Psoas muscle (tissue), 8 donors: ENCODE measurements around the gene ARL5C. TPM values are rescaled to one million over a fixed set of nuclear protein-coding genes. Genes with fewer than 3 reads are reported as not detected.
A peak's percentile ranks its signal among the peaks of the same experiment; 100 is the strongest.

Experiments used
- ATAC-seq, 4 donors: fragments of 200-7000 bp; cut with Tn5 transposase; one replicate each; pipeline ENCODE4 v1.9.1; 2020; ENCODE audit warnings: moderate library complexity in 3 of 4, mild to moderate bottlenecking in 2 of 4
- DNase-seq, 2 donors: peaks; one replicate each; pipeline ENCODE4 v3.0.0-alpha.2; 2020
- H3K27ac ChIP-seq: fragments of 200-600 bp; one replicate; pipeline ENCODE4 v1.8.0; 2022
- H3K27me3 ChIP-seq, 3 donors: fragments of 200-600 bp in 1 of 3; one replicate each; pipeline versions ENCODE4 v1.6.1 to v1.8.0; 2013 to 2022; ENCODE audit warnings: low read length in 2 of 3, mild to moderate bottlenecking in 2 of 3, moderate library complexity in 1 of 3; ENCODE audit not compliant: insufficient read depth in 3 of 3
- H3K36me3 ChIP-seq, 2 donors: fragments of 200-600 bp in 1 of 2; one replicate each; pipeline versions ENCODE4 v1.6.1 to v1.8.0; 2013 to 2022; ENCODE audit warnings: low read depth in 1 of 2, mild to moderate bottlenecking in 1 of 2, moderate library complexity in 1 of 2; ENCODE audit not compliant: insufficient read depth in 1 of 2
- H3K4me1 ChIP-seq: fragments of 200-600 bp; one replicate; pipeline ENCODE4 v1.8.0; 2022
- H3K4me3 ChIP-seq: fragments of 200-600 bp; one replicate; pipeline ENCODE4 v1.8.0; 2022; ENCODE audit warnings: mild to moderate bottlenecking
- H3K9me3 ChIP-seq: fragments of 200-600 bp; one replicate; pipeline ENCODE4 v1.8.0; 2022
- CTCF ChIP-seq: fragments of 200-600 bp; IDR thresholded peaks from one replicate; pipeline ENCODE4 v1.8.0; 2022; ENCODE audit warnings: antibody characterized with exemption
- WGBS, 3 donors: extraction: QIAGEN DNeasy Blood & Tissue Kit; methylation state at CpG; one replicate each; pipeline versions ENCODE4 v1.1.6 to v1.1.7; 2013; 5-methylcytosine and 5-hydroxymethylcytosine counted together
- intact Hi-C, 2 donors: fragments of 100-400 bp; cut with DNase I; formaldehyde crosslinking; loops; one replicate each; pipeline versions ENCODE4 v1.11.0 to v1.14.2; 2022
- polyA plus RNA-seq, 3 donors: library from polyadenylated mRNA; stranded (reverse); fragments of 200-250 nt; gene quantifications; one replicate each; pipeline ENCODE4 v1.2.3, GENCODE V29; 2013
- total RNA-seq, 4 donors: library from RNA; stranded (reverse); fragmentation: NEBNext Ultra II Directional in 2 of 4; extraction: Animal tissue kit (Norgen Biotek cat#: 25700) in 2 of 4; gene quantifications; one replicate each; pipeline versions ENCODE4 v1.2.1 to v1.2.4, GENCODE V29; 2021 to 2023
- donor health status: healthy with polysubstance abuse.
- donor health status: DM: no; HTN: no; CAD: no; lungs with moderate emphysema.
- donor health status: Bipolar disorder and iron deficiency.
- donor health status: healthy.
- donor health status: DM: yes; HTN: yes; CAD: no.
- donor health status: DM: no; HTN: no; CAD: no.
- donor health status: DM: no; HTN: no; CAD: no.
- donor health status: DM: yes; HTN: yes; CAD: no.

ARL5C gene
- total and polyA plus RNA-seq, 7 donors = 0.15 to 1.0 (median 0.15) TPM; not detected in 4

DNA sequence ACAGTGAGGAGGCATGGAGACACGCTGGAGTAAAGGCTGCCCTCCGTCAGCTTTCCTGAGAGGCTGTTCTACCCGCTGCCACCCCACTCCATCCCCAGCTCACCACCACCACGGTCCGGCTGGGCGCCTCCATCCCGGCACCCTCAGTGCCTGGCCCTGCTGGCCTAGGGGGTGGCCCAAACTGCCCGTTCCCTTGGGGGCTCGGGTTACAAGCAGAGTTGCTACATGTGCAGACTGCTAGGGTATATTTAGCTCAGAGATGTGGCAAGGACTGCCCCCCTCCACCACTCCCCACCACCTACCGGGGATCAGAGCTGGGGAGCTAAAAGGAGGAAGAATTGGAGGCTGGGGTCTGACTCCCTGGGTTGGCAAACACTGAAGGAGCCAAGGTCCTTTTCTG is 27.4 kb upstream of the ARL5C start:
- DNase-seq (peak; percentile 72 to 91), ATAC-seq (peak; percentile 61 to 69 (median 66))
- no peaks in the 10 kb centered on the region for H3K27me3 ChIP-seq
- intact Hi-C loops = no loop called here
- peak overlapping the region; percentile 90 for H3K4me3 ChIP-seq
- peaks cover 36% of the 10 kb centered on the region for H3K4me1 ChIP-seq
- H3K36me3 ChIP-seq = peaks cover 0 to 34% of the 10 kb centered on the region in 2 donors
- H3K9me3 ChIP-seq = no peaks in the 10 kb centered on the region
- TF ChIP-seq CTCF = no peak
- WGBS, 3 donors = 30 to 46% (median 36%) methylated on average over 9 to 10 of the region's 10 CpGs
- peak overlapping the region; percentile 97 for H3K27ac ChIP-seq

- Histone ChIP-seq H3K36me3 (peaks cover 0 to 38% of the 10 kb centered on the region in 2 donors), H3K9me3 (no peaks in the 10 kb centered on the region), H3K27ac (peak overlapping the region; percentile 97), H3K4me3 (peak overlapping the region; percentile 90), H3K4me1 (peaks cover 37% of the 10 kb centered on the region), H3K27me3 (no peaks in the 10 kb centered on the region)
- ATAC-seq (no peak), DNase-seq (no peak)
- 52 to 84% (median 65%) methylated on average over 15 to 16 of the region's 16 CpGs for WGBS, 3 donors
- no peak for TF ChIP-seq CTCF
- intact Hi-C loops = no loop called here
Measured at GRCh38 chr17:39192901-39193300, 26.9 kb upstream of the ARL5C start.

- intact Hi-C loops = no loop called here
- Histone ChIP-seq H3K27ac (peak overlapping the region; percentile 97), H3K4me3 (peak overlapping the region; percentile 90), H3K9me3 (no peaks in the 10 kb centered on the region), H3K4me1 (peaks cover 37% of the 10 kb centered on the region), H3K36me3 (peaks cover 0 to 48% of the 10 kb centered on the region in 2 donors), H3K27me3 (no peaks in the 10 kb centered on the region)
- DNase-seq = peak; percentile 75 to 91
- 37 to 47% (median 39%) methylated on average over 9 of the region's 9 CpGs for WGBS, 3 donors
- peak; percentile 54 to 67 (median 60) for ATAC-seq
- TF ChIP-seq CTCF = no peak
Measured at GRCh38 chr17:39191750-39192510, 26.0 kb upstream of the ARL5C start.

- Histone ChIP-seq H3K27ac (peak overlapping the region; percentile 19), H3K27me3 (no peaks in the 10 kb centered on the region), H3K9me3 (no peaks in the 10 kb centered on the region), H3K4me3 (no peak overlapping the region), H3K36me3 (peaks cover 3 to 86% of the 10 kb centered on the region in 2 donors), H3K4me1 (peaks cover 10% of the 10 kb centered on the region)
- TF ChIP-seq CTCF = no peak
- intact Hi-C loops = no loop called here
- WGBS, 3 donors = 83 to 90% (median 86%) methylated on average over 9 of the region's 9 CpGs
- DNase-seq (no peak), ATAC-seq (no peak)
Measured at GRCh38 chr17:39187152-39187830, 21.3 kb upstream of the ARL5C start.
